ENCODE results near the gene ZNF667. TPM values are rescaled to one million over a fixed set of nuclear protein-coding genes. Genes with fewer than 3 reads are reported as not detected.

The ZNF667 gene
- total RNA-seq, 1 donor from 2014 or later, result 3.4 TPM

GRCh38 chr19:56393119-56394012 is 83.8 kb downstream of the ZNF667 start, which contains the start of gene ZNF582:
Gene ZNF582, minus strand, starts transcription at chr19:56393534. Its CDS starts 1,782 bp downstream, at chr19:56391752.
- peak within 1 kb of the TSS; percentile 95 for H3K4me3 Mint-ChIP-seq (ENCODE audit: unreplicated experiment)
- peaks cover 5% of the 10 kb centered on the region for H3K4me1 Mint-ChIP-seq (ENCODE audit: unreplicated experiment)
- H3K27me3 Mint-ChIP-seq (ENCODE audit: unreplicated experiment), result peaks cover 9% of the 10 kb centered on the region
- peak within 1 kb of the TSS; percentile 86 for H3K27ac Mint-ChIP-seq (ENCODE audit: unreplicated experiment)
- DNase-seq (ENCODE audit: low spot score), result peak; percentile 86
- peaks cover 5% of the 10 kb centered on the region for H3K9me3 Mint-ChIP-seq (ENCODE audit: unreplicated experiment)
- peaks cover 54% of the 10 kb centered on the region for H3K36me3 Mint-ChIP-seq (ENCODE audit: low read depth, unreplicated experiment)
- TF ChIP-seq, protein P1, sequence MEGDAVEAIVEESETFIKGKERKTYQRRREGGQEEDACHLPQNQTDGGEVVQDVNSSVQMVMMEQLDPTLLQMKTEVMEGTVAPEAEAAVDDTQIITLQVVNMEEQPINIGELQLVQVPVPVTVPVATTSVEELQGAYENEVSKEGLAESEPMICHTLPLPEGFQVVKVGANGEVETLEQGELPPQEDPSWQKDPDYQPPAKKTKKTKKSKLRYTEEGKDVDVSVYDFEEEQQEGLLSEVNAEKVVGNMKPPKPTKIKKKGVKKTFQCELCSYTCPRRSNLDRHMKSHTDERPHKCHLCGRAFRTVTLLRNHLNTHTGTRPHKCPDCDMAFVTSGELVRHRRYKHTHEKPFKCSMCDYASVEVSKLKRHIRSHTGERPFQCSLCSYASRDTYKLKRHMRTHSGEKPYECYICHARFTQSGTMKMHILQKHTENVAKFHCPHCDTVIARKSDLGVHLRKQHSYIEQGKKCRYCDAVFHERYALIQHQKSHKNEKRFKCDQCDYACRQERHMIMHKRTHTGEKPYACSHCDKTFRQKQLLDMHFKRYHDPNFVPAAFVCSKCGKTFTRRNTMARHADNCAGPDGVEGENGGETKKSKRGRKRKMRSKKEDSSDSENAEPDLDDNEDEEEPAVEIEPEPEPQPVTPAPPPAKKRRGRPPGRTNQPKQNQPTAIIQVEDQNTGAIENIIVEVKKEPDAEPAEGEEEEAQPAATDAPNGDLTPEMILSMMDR (IDR thresholded peaks at IDR 0.05; ENCODE audit: unreplicated experiment), result peak; percentile 67

Other genes starting within 250 kb of the ZNF667 start
- gene EDDM13, start 204.6 kb downstream of the ZNF667 start, total RNA-seq (ENCODE audit: unreplicated experiment), result not detected
- gene ZSCAN5A, start 162.5 kb downstream of the ZNF667 start, total RNA-seq (ENCODE audit: unreplicated experiment), result 10.4 TPM
- 3.5 TPM for gene ZNF582, start 83.8 kb downstream of the ZNF667 start, total RNA-seq (ENCODE audit: unreplicated experiment)
- 7.8 TPM for gene ZNF583, start 73.0 kb downstream of the ZNF667 start, total RNA-seq (ENCODE audit: unreplicated experiment)
- gene ZNF471, start 30.5 kb upstream of the ZNF667 start, total RNA-seq (ENCODE audit: unreplicated experiment), result 2.6 TPM
- 1.9 TPM for gene ZFP28, start 61.6 kb upstream of the ZNF667 start, total RNA-seq (ENCODE audit: unreplicated experiment)
- gene ZNF470, start 90.1 kb upstream of the ZNF667 start, total RNA-seq (ENCODE audit: unreplicated experiment), result 5.7 TPM
- gene ZNF71, start 118.0 kb upstream of the ZNF667 start, total RNA-seq (ENCODE audit: unreplicated experiment), result 29.6 TPM
- 0.54 TPM for gene SMIM17, start 165.8 kb upstream of the ZNF667 start, total RNA-seq (ENCODE audit: unreplicated experiment)
- not detected for gene ZNF835, start 194.4 kb upstream of the ZNF667 start, total RNA-seq (ENCODE audit: unreplicated experiment)

Data from endothelial cell (in vitro differentiated cells).